ENCODE measurements around the gene RAP1GDS1. TPM values are rescaled to one million over a fixed set of nuclear protein-coding genes. Genes with fewer than 3 reads are reported as not detected.

The RAP1GDS1 gene
- polyA plus RNA-seq, 1 experiment: 74.6 TPM

GRCh38 chr4:98311656-98312055 is 50.5 kb downstream of the RAP1GDS1 start:
- no peak for DNase-seq (ENCODE audit: low read depth, low spot score)
- H3K4me3 ChIP-seq (ENCODE audit: low read depth, low read length): no peak overlapping the region
- H3K9me3 ChIP-seq (ENCODE audit: control insufficient read depth, insufficient read depth, low read length): no peaks in the 10 kb centered on the region
- ChIA-PET POLR2A (interaction anchor here (1.7 kb wide), 1 partner anchor 51 kb away, joined by 6 read pairs; the partner anchor contains the start of gene RAP1GDS1), CTCF (no interaction called here)
- no peak overlapping the region for H3K27ac ChIP-seq (ENCODE audit: low read depth, low read length)
- no peak for TF ChIP-seq CTCF (IDR thresholded peaks at IDR 0.05; ENCODE audit: low read depth, low read length)
- no peaks in the 10 kb centered on the region for H3K27me3 ChIP-seq (ENCODE audit: control insufficient read depth, insufficient read depth, low read length)

- no peak for TF ChIP-seq CTCF (IDR thresholded peaks at IDR 0.05; ENCODE audit: low read depth, low read length)
- no peaks in the 10 kb centered on the region for H3K9me3 ChIP-seq (ENCODE audit: control insufficient read depth, insufficient read depth, low read length)
- ChIA-PET POLR2A (interaction anchor here (0.9 kb wide), 1 partner anchor 54 kb away, joined by 3 read pairs; the partner anchor contains the start of gene RAP1GDS1), CTCF (no interaction called here)
- no peak for DNase-seq (ENCODE audit: low read depth, low spot score)
- H3K27ac ChIP-seq (ENCODE audit: low read depth, low read length): no peak overlapping the region
- no peaks in the 10 kb centered on the region for H3K27me3 ChIP-seq (ENCODE audit: control insufficient read depth, insufficient read depth, low read length)
- H3K4me3 ChIP-seq (ENCODE audit: low read depth, low read length): no peak overlapping the region
These were observed 53.8 kb downstream of the RAP1GDS1 start for GRCh38 chr4:98314791-98315565.

- no peaks in the 10 kb centered on the region for H3K27me3 ChIP-seq (ENCODE audit: control insufficient read depth, insufficient read depth, low read length)
These were observed 57.3 kb downstream of the RAP1GDS1 start for GRCh38 chr4:98318521-98318920.

GRCh38 chr4:98319021-98319420 is 57.8 kb downstream of the RAP1GDS1 start:
- Histone ChIP-seq H3K9me3 (ENCODE audit: control insufficient read depth, insufficient read depth, low read length) (no peaks in the 10 kb centered on the region), H3K4me3 (ENCODE audit: low read depth, low read length) (no peak overlapping the region), H3K27ac (ENCODE audit: low read depth, low read length) (no peak overlapping the region), H3K27me3 (ENCODE audit: control insufficient read depth, insufficient read depth, low read length) (no peaks in the 10 kb centered on the region)
- DNase-seq (ENCODE audit: low read depth, low spot score): no peak
- ChIA-PET POLR2A (no interaction called here), CTCF (interaction anchor here (0.6 kb wide), 1 partner anchor 24 kb away, joined by 4 read pairs; no protein-coding TSS in a partner anchor)
- no peak for TF ChIP-seq CTCF (IDR thresholded peaks at IDR 0.05; ENCODE audit: low read depth, low read length)

More at GRCh38 chr4:98318521-98318920, 57.3 kb downstream of the RAP1GDS1 start:
- H3K9me3 ChIP-seq (ENCODE audit: control insufficient read depth, insufficient read depth, low read length): no peaks in the 10 kb centered on the region
- CTCF ChIA-PET: no interaction called here
- POLR2A ChIA-PET: no interaction called here
- no peak for TF ChIP-seq CTCF (IDR thresholded peaks at IDR 0.05; ENCODE audit: low read depth, low read length)
- H3K4me3 ChIP-seq (ENCODE audit: low read depth, low read length): no peak overlapping the region
- DNase-seq (ENCODE audit: low read depth, low spot score): no peak
- H3K27ac ChIP-seq (ENCODE audit: low read depth, low read length): no peak overlapping the region

GRCh38 chr4:98326168-98326567 is 65.0 kb downstream of the RAP1GDS1 start:
- Histone ChIP-seq H3K4me3 (ENCODE audit: low read depth, low read length) (no peak overlapping the region), H3K9me3 (ENCODE audit: control insufficient read depth, insufficient read depth, low read length) (peaks cover 11% of the 10 kb centered on the region; the same call in 1 of the 2 replicates), H3K27ac (ENCODE audit: low read depth, low read length) (no peak overlapping the region), H3K27me3 (ENCODE audit: control insufficient read depth, insufficient read depth, low read length) (no peaks in the 10 kb centered on the region)
- TF ChIP-seq CTCF (IDR thresholded peaks at IDR 0.05; ENCODE audit: low read depth, low read length): no peak
- POLR2A ChIA-PET: no interaction called here
- DNase-seq (ENCODE audit: low read depth, low spot score): no peak
- CTCF ChIA-PET: no interaction called here

Measured in AG04450 (cell line).